NCI-H2107 (cell line): ENCODE data around the gene IDH2.

Source experiments
- DNase-seq: peaks from one replicate; lab custom pipeline; 2025; lab: John Stamatoyannopoulos, UW

IDH2 gene

DNA sequence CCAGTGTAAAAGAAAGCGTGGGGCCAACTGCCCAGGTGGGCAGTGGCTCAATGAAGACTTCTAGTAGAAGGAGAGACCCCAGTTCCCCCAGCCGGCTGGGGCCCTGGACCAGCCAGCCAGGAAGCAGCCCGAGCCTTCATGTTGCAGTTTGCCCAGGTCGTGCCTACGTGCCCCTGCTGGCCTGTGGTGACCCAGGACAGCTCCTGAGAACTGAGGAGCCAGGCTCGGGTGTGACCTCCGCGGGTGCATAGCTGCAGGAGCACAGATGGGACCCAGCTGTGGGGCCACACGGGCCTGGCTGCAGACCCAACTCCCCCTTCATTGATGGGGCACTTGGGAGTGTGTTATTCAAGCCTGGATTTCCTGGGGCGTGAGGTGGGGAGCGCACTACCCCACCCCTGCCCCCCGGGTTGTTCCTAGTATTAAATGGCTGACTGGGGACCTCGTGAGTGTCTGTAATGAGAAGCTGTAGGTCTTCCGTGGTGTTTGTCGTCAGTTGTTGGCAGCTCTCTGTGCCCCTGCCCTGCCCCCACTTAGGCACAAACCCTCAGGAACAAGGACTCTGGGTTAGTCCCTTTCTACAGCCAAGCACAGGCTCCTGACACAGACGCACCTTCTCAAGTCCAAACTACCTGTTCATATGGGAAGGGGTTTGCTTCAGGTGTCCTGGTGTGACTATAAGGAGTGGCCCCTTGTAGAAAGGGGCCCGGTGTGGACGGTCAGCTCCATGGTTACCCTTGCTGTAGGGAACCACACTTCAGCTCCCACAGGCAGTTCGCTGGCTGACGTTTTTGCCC lies 39.1 kb downstream of the IDH2 start:
- DNase-seq, result no peak

DNA sequence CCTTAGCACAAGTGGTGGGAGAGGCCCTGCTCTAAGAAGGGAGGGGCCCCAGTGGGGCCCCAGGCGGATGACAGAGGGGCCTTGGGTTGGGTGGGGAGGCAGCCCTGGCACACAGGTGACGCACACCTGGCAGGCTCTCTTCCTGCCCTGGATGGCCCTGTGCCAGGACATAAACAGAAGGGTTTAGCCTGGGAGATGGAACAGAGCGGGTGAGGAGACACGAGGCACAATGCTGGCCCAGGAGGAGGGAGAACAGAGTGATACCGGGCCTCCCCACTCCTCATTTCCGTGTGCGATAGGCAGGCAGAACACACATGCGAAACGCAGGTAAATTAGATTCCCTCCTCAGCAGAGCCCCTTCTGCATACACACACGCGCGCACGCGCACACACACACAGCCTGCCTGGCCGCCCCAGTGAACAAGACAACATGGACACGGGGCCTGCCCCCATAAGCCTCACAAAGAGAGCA lies 39.8 kb downstream of the IDH2 start:
- DNase-seq, result peak; percentile 69

GRCh38 chr15:90062023-90062442 lies 40.2 kb downstream of the IDH2 start:
- DNase-seq, result peak; percentile 28

DNA sequence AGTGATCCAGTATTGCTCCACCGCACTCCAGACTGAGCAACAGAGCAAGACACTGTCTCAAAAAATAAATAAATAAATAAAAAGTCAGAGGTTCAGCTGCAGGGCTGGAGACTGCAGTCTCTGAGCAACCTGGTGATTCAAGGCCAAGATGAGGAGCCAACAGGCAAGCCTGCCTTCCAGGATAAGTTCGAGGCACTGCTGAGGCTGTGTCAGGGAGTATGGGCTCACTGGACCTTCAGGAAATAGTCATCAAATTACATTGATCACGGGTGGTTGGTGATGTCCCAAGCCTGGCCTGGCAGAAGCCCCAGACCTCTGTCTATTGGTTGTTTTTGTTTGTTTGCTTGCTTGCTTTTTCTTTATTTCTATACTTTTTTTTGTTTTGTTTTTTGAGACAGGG lies 41.5 kb downstream of the IDH2 start:
- DNase-seq, result no peak

DNA sequence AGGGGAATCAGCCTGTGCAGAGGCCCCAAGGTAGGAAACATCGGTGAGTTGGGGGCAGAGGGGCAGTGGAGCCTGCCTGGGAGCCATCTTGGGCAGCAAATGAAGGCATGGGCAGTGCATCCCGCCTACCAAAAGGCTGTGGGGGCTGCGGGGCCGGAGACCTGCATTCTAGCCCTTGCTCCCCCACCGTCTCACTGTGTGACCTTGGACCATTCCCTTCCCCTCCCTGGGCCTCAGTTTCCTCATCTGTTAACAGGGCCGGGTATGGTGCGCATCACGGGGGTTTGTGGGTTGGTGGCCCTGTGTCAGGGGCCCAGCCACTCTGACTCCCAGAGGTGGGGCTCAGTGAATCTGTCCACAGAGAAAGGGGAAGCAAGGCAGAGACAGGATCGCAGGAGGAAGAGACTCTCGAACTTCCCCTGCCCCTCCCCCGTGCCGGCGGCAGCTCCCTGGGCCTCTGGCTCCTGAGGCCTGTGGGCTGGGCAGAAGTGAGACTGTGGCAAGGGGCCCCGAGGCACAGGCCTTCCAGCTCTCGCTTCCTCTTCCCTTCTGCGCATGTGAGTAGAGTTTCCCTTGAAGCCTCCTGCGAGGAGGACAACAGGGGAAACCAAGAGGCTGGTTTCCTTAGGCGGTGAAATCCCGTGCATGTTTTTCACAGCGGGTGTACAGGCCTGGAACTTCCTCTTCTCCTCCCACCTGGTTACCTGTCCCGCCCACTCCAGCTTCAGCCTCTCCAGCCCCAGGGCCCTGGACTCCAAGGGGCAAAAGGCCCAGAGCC lies 42.9 kb downstream of the IDH2 start:
- no peak for DNase-seq

DNA sequence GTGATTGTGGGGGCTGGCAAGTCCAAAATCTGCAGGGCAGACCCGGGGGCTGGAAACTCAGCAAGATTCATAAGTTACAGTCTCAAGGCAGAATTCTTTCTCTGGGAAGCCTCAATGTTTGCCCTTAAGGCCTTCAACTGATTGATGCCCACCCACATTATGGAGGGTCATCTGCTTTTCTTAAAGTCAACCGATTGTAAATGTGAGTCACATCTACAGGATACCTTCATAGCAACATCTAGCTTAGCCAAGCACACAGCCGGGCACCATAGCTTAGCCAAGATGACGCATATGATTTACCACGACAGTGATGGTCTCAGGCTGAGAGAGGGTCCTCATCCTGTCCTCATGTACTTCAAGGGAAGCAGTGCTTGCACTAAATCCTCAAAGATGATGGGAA lies 43.5 kb downstream of the IDH2 start:
- DNase-seq, result no peak

DNA sequence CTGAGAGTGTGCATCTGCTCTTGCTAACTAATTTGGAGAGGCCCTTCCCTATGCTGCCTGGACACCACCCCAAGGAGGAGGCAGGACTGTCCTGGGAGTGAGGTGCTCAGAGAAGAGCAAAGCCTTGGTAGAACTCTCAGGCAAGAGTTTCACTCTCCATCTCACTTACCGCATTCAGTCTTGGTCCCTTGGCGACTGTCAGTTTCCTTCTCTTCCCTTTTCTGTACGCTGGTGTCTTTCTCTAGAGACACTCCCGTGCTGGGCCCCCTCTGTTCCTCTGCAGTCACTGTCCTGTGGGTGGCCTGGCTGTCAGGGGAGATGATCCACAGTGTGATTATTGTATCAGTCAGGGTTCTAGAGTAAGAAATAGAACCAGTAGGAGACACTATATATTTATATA lies 44.0 kb downstream of the IDH2 start:
- no peak for DNase-seq

DNA sequence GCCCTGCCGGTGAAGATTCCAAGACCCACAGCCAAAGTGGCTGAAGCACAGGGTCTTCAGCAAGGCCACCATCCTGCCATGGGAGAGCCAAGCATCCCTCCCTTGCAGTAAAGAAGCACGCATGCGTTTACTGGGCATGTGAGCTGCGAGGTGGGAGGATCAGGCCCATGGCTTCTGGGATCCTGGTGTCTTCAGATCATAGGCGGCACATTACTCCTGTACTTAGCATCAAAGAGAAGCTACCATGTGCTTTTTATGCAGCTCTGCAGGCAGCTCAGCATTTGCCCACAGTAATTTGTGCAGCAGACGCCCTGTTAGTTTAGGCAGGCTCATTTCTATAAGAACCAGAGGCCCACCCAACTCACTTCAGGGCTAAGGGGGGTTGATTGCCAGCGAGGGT lies 45.7 kb downstream of the IDH2 start:
- no peak for DNase-seq

DNA sequence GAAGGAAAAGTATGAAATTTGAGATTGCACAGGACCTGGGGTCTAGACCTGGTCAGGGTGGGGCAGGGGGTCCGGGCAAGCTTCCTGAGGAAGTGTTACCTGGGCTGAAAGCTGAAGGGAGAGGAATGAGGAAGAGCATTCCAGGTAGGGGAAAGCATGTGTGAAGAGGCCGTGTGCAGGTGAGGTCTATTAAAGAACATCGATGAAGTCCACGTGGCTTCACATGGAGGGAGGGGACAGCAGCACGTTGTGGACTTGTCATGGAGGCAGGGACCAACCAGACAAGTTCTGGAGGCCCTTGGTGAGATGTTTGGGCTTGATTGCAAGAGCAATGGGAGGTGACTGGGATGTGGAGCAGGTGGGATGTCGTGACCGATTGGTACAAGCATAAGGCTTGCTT lies 47.1 kb downstream of the IDH2 start:
- no peak for DNase-seq

DNA sequence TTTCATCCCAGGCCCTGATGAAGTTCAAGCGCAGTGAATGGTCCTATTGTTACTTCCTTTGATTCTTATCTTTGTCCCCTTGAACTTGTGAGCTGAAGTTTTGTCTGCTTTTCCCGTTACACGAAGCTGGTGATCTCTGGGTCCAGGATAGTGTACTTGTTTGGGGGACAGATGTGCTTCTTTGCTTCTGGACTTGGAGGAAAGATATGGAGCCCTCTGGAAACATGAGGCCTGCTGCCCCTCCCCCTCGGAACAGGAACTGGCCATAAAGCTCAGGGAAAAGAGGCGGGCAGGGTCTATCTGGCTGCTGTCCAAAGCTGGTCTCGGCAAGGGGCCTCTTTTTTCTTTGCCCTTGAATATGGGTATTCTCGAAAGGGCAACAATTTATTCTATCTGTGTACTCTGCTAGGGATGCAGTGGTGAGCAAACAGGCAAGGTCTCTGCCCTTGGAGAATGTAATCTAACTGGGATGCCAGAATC lies 47.6 kb downstream of the IDH2 start:
- DNase-seq, result no peak

DNA sequence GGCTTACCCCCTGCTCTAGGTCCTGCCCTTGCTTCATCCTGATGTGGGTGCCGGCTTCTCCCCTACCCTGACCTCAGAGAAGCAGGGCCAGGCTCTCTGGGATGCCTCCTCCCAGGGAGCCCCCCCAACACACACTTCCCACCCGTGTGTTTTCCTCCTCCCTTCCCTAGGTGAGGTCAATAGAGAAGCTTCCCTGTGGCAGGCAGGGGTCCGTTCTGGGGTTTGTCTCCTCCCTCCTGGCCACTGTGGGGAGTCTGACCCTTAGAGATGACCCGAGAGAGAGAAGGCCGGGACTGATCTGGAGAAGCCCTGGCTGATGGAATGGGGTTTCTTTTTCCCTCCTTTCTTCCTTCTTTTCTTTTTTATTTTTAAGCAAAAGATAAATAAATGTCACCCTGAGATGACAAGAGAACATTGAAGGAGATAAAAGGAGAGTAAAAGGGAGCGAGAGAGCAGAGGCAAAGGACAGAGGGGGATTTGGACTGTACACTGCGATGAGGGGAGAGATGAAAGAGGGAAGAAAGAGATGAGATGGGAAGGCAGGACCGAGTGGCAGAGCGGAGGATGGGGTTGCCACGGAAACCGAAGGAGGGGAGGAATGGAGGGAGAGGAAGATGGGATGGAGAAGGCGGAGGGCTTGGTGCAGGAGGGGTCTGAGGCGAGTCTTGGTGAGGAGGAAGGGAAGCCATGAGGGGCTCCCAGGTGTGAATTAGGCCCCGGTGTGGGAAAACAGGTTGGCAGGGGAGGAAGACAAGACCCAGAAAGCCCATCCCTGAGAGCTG lies 48.4 kb downstream of the IDH2 start:
- DNase-seq, result no peak

DNA sequence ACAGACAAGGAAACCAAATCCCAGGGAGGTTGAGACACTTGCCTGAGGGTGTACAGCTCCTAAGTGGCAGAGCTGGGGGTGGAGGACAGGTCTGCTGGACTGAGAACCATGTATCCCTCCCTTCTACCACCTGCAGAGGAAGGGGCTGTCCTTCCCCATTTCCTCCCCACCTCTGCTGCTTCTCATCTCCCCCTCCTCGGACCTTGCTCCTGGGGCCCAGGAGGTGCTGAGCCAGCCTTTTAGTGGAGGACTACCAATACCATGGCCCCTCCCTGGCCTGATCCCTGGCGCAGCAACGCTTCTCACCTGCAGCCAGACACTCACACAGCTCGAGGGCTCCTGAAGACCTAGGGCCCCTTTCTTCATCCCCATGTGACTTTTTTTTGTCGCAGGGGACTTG lies 50.4 kb downstream of the IDH2 start:
- DNase-seq, result no peak

- DNase-seq, result no peak
Observed at GRCh38 chr15:90049666-90050604, 52.3 kb downstream of the IDH2 start.

- DNase-seq, result no peak
Observed at GRCh38 chr15:90049030-90049429, 53.2 kb downstream of the IDH2 start.

- no peak for DNase-seq
Observed at GRCh38 chr15:90047956-90048575, 54.2 kb downstream of the IDH2 start.

- peak; percentile 18 for DNase-seq
Observed at GRCh38 chr15:90046911-90047392, 55.3 kb downstream of the IDH2 start.

DNA sequence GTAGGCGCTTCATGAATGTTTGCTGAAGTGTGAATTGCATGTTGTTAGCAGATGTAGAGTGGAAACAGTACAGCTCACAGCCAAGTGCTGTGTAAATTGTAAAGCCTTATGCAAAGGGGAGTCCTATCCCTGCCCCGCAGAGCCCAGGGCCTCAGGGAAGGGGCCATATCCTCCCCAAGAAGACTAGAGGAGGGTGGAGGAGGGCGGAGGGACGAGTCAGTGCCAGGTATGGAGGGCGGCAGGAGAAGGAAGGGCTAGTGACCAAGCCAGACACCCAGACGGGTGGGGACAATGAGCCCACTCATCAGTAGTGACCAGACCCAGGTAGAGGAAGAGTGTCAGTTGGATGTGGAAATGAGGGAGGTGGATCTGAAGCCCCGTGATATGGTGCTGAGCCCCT lies 56.0 kb downstream of the IDH2 start:
- no peak for DNase-seq

GRCh38 chr15:90044916-90045371 lies 57.3 kb downstream of the IDH2 start:
- DNase-seq, result no peak

DNA sequence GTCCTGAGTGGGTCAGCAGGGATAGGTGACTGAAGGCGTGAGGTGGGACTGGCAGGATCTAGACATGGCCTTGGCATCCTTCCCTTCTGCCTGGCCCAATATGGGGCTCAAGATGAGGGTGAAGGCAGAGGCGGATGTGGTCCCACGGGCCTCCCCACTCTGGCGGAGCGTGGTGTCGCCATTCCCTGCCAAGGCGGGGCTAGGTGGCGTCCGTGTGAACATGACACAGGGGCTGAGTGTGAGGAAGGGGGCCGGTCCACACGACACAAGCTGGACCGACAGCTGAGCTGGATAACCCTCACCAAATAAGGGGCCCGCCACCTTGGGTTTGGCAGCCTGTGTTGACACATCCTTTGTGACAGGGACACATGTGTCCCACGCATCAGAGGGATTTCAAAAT lies 58.1 kb downstream of the IDH2 start:
- DNase-seq, result no peak

GRCh38 chr15:90043530-90044010 lies 58.7 kb downstream of the IDH2 start:
- DNase-seq, result no peak
